GM19395 (cell line): ENCODE data around the gene ITGA11.

Experiments used
- ATAC-seq: cut with Tn5 transposase; IDR thresholded peaks from one replicate; pipeline ENCODE4 v1.9.1; 2021; ENCODE audit warnings: mild to moderate bottlenecking, moderate library complexity; ENCODE audit not compliant: unreplicated experiment

ITGA11 gene

GRCh38 chr15:68431792-68432401 is at the start of gene ITGA11:
ITGA11 (minus strand) TSS chr15:68432163; CDS start chr15:68432066, 97 bp downstream.
- ATAC-seq = no peak

- no peak for ATAC-seq
Measured at GRCh38 chr15:68481321-68481720, 49.4 kb upstream of the ITGA11 start.

GRCh38 chr15:68480296-68480695 is 48.3 kb upstream of the ITGA11 start:
- no peak for ATAC-seq

GRCh38 chr15:68479870-68480269 is 47.9 kb upstream of the ITGA11 start:
- no peak for ATAC-seq

- ATAC-seq = no peak
Measured at GRCh38 chr15:68479406-68479805, 47.4 kb upstream of the ITGA11 start.

GRCh38 chr15:68478853-68479252 is 46.9 kb upstream of the ITGA11 start:
- ATAC-seq = no peak

- ATAC-seq = no peak
Measured at GRCh38 chr15:68475449-68475848, 43.5 kb upstream of the ITGA11 start.

GRCh38 chr15:68471541-68471940 is 39.6 kb upstream of the ITGA11 start:
- ATAC-seq = no peak

- ATAC-seq = no peak
Measured at GRCh38 chr15:68470976-68471375, 39.0 kb upstream of the ITGA11 start.

GRCh38 chr15:68470049-68470742 is 38.2 kb upstream of the ITGA11 start:
- no peak for ATAC-seq

- ATAC-seq = no peak
Measured at GRCh38 chr15:68469162-68470048, 37.4 kb upstream of the ITGA11 start.

- no peak for ATAC-seq
Measured at GRCh38 chr15:68466876-68467275, 34.9 kb upstream of the ITGA11 start.

GRCh38 chr15:68465861-68466560 is 34.0 kb upstream of the ITGA11 start:
- no peak for ATAC-seq

GRCh38 chr15:68464448-68465090 is 32.6 kb upstream of the ITGA11 start:
- ATAC-seq = no peak

GRCh38 chr15:68463996-68464395 is 32.0 kb upstream of the ITGA11 start:
- no peak for ATAC-seq

- no peak for ATAC-seq
Measured at GRCh38 chr15:68463444-68463843, 31.5 kb upstream of the ITGA11 start.

- ATAC-seq = no peak
Measured at GRCh38 chr15:68460166-68460565, 28.2 kb upstream of the ITGA11 start.

GRCh38 chr15:68450192-68450591 is 18.2 kb upstream of the ITGA11 start:
- no peak for ATAC-seq

- no peak for ATAC-seq
Measured at GRCh38 chr15:68449389-68449788, 17.4 kb upstream of the ITGA11 start.

- no peak for ATAC-seq
Measured at GRCh38 chr15:68447976-68448755, 16.2 kb upstream of the ITGA11 start.
